Hepatocyte (in vitro differentiated cells): Measurements from ENCODE around the gene SLC38A10.

Experiments used
- EZH2 ChIP-seq: fragments of 200-600 bp; sonication (generic); IDR thresholded peaks from 2 replicates; pipeline ENCODE4 v1.6.1; 2016; ENCODE audit warnings: antibody characterized with exemption, mild to moderate bottlenecking, borderline replicate concordance
- EZH2phosphoT487 ChIP-seq: fragments of 200-600 bp; sonication (generic); IDR thresholded peaks from one replicate; pipeline ENCODE4 v1.6.1; 2018; ENCODE audit warnings: antibody characterized with exemption, mild to moderate bottlenecking, low read depth, moderate library complexity; ENCODE audit not compliant: unreplicated experiment, severe bottlenecking
- TF ChIP-seq, protein P1 (sequence below): fragments of 200-600 bp; sonication (generic); IDR thresholded peaks from 2 replicates; pipeline ENCODE4 v1.5.1; 2016; ENCODE audit warnings: antibody characterized with exemption, mild to moderate bottlenecking; ENCODE audit not compliant: poor library complexity

DNA sequence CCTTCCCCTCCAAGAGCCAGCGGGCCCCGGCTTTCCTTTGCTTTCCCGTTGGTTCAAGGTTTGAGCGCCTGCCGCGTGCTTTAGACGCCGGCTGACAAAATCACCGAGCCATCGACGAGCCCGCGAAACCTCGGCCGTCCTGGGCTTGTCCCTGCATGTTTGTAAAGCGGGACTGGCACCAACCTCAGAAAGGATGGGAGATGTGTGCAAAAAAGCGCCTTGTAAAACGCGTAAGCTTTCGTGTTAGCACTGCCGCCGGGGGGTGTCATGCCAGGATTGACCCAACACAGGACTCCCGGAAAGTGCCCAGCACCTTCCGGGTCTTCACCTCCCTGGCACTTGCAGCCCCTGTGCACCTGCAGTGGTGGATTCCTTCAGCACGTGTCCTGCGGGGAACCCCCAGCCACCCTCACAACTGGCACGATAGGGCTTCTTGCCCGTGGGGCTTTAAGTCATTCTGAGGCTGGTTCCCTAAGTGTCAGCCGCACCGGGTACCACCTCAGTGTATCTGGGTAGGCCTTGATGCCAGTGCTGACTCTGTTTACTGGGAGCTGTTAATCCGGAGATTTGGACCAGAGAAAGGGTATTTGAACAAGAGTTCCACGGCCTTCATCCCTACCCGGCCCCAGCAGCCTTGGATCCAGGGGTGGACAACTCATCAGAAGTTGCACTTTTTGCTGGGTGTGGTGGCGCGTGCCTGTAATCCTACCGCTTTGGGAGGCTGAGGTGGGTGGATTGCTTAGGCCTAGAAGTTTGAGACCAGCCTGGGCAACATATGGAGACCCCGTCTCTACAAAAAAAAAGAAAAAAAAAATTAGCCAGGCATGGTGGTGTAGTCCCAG, 55.2 kb downstream of the SLC38A10 start:
- TF ChIP-seq, protein P1, sequence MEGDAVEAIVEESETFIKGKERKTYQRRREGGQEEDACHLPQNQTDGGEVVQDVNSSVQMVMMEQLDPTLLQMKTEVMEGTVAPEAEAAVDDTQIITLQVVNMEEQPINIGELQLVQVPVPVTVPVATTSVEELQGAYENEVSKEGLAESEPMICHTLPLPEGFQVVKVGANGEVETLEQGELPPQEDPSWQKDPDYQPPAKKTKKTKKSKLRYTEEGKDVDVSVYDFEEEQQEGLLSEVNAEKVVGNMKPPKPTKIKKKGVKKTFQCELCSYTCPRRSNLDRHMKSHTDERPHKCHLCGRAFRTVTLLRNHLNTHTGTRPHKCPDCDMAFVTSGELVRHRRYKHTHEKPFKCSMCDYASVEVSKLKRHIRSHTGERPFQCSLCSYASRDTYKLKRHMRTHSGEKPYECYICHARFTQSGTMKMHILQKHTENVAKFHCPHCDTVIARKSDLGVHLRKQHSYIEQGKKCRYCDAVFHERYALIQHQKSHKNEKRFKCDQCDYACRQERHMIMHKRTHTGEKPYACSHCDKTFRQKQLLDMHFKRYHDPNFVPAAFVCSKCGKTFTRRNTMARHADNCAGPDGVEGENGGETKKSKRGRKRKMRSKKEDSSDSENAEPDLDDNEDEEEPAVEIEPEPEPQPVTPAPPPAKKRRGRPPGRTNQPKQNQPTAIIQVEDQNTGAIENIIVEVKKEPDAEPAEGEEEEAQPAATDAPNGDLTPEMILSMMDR = no peak
- TF ChIP-seq EZH2 (no peak), EZH2phosphoT487 (no peak)
